Fibroblast of villous mesenchyme (primary cell): ENCODE measurements around the gene MAP2K5. TPM values are rescaled to one million over a fixed set of nuclear protein-coding genes. Genes with fewer than 3 reads are reported as not detected.

Experiments
- DNase-seq: peaks from one replicate; pipeline ENCODE4 v3.0.0-alpha.2; 2010; ENCODE audit warnings: low read depth
- H3K4me3 ChIP-seq: 2 replicates; pipeline ENCODE4 v1.5.1; 2011; ENCODE audit warnings: low read depth, mild to moderate bottlenecking, low read length
- CTCF ChIP-seq: IDR thresholded peaks from 2 replicates; pipeline ENCODE4 v1.5.1; 2012; ENCODE audit warnings: low read depth, mild to moderate bottlenecking, low read length; ENCODE audit not compliant: insufficient read depth
- total RNA-seq: library from RNA; depleted of rRNA; stranded (reverse); fragments of >200 nt; gene quantifications from 2 replicates; pipeline ENCODE4 v1.2.3, GENCODE V29; 2012

MAP2K5 gene
- total RNA-seq, 1 donor = 6.9 TPM

DNA sequence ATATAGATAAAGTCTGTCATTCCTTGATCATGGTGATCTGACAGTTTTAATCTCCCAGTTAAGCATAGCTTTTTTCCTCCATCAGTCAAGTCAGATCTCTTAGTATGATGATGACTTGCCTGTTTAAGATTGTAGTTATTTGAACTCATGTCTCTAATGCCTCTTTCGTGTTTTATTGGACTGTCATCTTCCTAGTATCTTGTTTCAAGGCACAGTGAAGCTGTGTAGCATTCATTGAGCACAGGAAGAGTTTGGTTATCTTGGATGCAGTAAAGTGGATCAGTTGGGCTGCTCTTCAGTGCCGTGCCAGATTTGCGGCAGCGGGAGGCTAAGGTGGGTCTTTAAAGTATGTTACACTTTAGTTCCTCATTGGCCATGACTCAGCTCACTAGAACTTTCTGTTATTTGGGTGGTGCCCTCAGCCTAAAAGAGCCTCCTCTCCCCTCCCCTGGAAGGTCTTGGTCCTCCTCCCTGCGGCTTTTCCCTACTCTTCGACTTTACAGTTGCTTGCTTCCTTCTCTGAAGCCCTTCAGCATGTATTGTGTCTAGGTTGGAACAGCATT lies 237.1 kb downstream of the MAP2K5 start:
- TF ChIP-seq CTCF = no peak

DNA sequence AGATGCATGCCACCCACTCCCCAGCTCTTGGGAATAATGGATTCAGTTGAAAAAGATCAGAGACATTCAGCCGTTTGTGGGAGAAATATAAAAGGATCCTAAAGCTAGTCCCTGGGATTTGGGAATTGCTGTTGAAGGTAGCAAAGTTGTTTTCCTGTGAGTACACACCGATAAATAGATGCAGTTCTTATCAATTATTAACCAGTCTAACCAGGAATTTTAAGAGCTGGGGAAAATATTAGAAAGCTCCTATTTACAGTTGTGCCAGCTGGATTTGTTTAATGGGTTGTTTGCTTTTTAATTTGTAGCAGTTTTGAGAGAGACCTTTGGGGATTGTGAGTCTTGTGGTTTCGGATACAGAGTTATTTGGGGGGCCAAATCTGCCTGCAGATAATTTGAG lies 238.6 kb downstream of the MAP2K5 start:
- no peak for TF ChIP-seq CTCF
- DNase-seq = no peak

More for the DNA sequence above, 237.1 kb downstream of the MAP2K5 start:
- H3K4me3 ChIP-seq = no peak overlapping the region
- DNase-seq = no peak

GRCh38 chr15:67781907-67782690 lies 239.6 kb downstream of the MAP2K5 start:
- DNase-seq = no peak
- TF ChIP-seq CTCF = no peak
- no peak overlapping the region for H3K4me3 ChIP-seq

More for the DNA sequence above, 238.6 kb downstream of the MAP2K5 start:
- H3K4me3 ChIP-seq = no peak overlapping the region

DNA sequence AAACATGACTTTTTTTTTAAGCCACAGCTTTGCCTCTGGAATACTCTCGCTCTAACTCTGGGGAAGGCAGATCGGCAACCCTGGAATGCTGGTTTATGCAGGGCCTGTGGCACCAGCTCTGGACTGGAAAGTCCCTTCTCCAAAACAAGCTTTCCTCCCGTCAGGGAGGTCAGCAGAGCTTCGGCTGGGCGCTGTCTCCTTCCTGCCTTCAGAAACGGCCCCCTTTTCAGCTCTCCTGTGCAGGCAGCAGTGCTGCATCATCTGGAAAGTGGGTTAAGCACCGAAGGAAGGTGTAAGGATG lies 240.1 kb downstream of the MAP2K5 start:
- no peak overlapping the region for H3K4me3 ChIP-seq
- no peak for DNase-seq
- no peak for TF ChIP-seq CTCF

- TF ChIP-seq CTCF = no peak
- no peak overlapping the region for H3K4me3 ChIP-seq
- no peak for DNase-seq
Observed at GRCh38 chr15:67783303-67783702, 240.8 kb downstream of the MAP2K5 start.

- no peak for DNase-seq
- H3K4me3 ChIP-seq = no peak overlapping the region
- no peak for TF ChIP-seq CTCF
Observed at GRCh38 chr15:67784090-67784781, 241.7 kb downstream of the MAP2K5 start.
